ENCODE data around the gene WDR91. TPM values are rescaled to one million over a fixed set of nuclear protein-coding genes. Genes with fewer than 3 reads are reported as not detected.

Gene WDR91
- total and polyA plus RNA-seq, 2 donors (not counting 3 experiments of a cell fraction or from before 2014, with no cell fraction given), result 6.7 to 7.0 TPM

DNA sequence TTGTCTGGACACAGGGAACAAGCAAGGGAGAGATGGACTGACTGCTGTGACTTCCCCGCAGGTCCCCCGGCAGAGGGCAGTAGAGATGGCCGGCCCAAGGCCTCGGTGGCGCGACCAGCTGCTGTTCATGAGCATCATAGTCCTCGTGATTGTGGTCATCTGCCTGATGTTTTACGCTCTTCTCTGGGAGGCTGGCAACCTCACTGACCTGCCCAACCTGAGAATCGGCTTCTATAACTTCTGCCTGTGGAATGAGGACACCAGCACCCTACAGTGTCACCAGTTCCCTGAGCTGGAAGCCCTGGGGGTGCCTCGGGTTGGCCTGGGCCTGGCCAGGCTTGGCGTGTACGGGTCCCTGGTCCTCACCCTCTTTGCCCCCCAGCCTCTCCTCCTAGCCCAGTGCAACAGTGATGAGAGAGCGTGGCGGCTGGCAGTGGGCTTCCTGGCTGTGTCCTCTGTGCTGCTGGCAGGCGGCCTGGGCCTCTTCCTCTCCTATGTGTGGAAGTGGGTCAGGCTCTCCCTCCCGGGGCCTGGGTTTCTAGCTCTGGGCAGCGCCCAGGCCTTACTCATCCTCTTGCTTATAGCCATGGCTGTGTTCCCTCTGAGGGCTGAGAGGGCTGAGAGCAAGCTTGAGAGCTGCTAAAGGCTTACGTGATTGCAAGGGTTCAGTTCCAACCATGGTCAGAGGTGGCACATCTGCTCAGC, 46.8 kb downstream of the WDR91 start:
- BruUV-seq (replicated peaks), result no TSS peak
- dilution Hi-C loops (cut with MboI; ENCODE audit: extremely low pct_ligation_motif_present, low sequenced_read_pairs) (no loop called here), intact Hi-C loops (cut with micrococcal nuclease) (loop anchor here (5.0 to 10.0 kb wide), 2 partner anchors 67 to 470 kb away; no protein-coding TSS in a partner anchor)
- no peak for DNase-seq (ENCODE audit: low read depth, low spot score)
- Histone ChIP-seq H3K9me3 (replicated peaks; ENCODE audit: control insufficient read depth, insufficient read depth, low read length) (no peaks in the 10 kb centered on the region), H3K4me1 (ENCODE audit: control insufficient read depth, extremely low read depth, insufficient read depth, low read length) (peaks cover 43% of the 10 kb centered on the region), H3K79me2 (ENCODE audit: control insufficient read depth, insufficient read depth, low read length) (peaks cover 2% of the 10 kb centered on the region), H3K4me3 (replicated peaks in 1 of 3; ENCODE audit: insufficient read depth in 1 of 3, low read depth in 1 of 3, low read length in 3 of 3) (no peak overlapping the region), H3K27me3 (ENCODE audit: control insufficient read depth in 2 of 2, insufficient read depth in 2 of 2, low read length in 2 of 2) (no peaks in the 10 kb centered on the region), H3K9me1 (replicated peaks; ENCODE audit: control insufficient read depth, extremely low read depth, insufficient read depth, low read length) (no peaks in the 10 kb centered on the region), H3K27ac (ENCODE audit: insufficient read depth, low read depth, low read length) (no peak overlapping the region), H2AFZ (ENCODE audit: low read depth, low read length) (no peak overlapping the region), H3K9ac (replicated peaks; ENCODE audit: extremely low read depth, insufficient read depth, low read length) (no peak overlapping the region), H3K36me3 (ENCODE audit: control insufficient read depth in 2 of 2, extremely low read depth in 1 of 2, insufficient read depth in 2 of 2, low read length in 2 of 2) (peaks cover 4% of the 10 kb centered on the region in 2 experiments), H4K20me1 (replicated peaks; ENCODE audit: control insufficient read depth, extremely low read depth, insufficient read depth, low read length) (no peaks in the 10 kb centered on the region), H3K4me2 (ENCODE audit: insufficient read depth, low read length) (no peak overlapping the region)
- TF ChIP-seq MAX (IDR thresholded peaks at IDR 0.05; ENCODE audit: insufficient read depth, insufficient read length), result no peak
- no peak for TF ChIP-seq MYC (IDR thresholded peaks at IDR 0.05; ENCODE audit: low read depth, low read length)
- TF ChIP-seq JUN (IDR thresholded peaks at IDR 0.05; ENCODE audit: borderline replicate concordance, insufficient read depth, insufficient read length, low read depth), result no peak
- no peak for TF ChIP-seq POLR2A (IDR thresholded peaks at IDR 0.05; ENCODE audit: low read depth, low read length)
- no peak for TF ChIP-seq FOS (IDR thresholded peaks at IDR 0.05; ENCODE audit: borderline replicate concordance, insufficient read depth, low read length)
- TF ChIP-seq, protein P1, sequence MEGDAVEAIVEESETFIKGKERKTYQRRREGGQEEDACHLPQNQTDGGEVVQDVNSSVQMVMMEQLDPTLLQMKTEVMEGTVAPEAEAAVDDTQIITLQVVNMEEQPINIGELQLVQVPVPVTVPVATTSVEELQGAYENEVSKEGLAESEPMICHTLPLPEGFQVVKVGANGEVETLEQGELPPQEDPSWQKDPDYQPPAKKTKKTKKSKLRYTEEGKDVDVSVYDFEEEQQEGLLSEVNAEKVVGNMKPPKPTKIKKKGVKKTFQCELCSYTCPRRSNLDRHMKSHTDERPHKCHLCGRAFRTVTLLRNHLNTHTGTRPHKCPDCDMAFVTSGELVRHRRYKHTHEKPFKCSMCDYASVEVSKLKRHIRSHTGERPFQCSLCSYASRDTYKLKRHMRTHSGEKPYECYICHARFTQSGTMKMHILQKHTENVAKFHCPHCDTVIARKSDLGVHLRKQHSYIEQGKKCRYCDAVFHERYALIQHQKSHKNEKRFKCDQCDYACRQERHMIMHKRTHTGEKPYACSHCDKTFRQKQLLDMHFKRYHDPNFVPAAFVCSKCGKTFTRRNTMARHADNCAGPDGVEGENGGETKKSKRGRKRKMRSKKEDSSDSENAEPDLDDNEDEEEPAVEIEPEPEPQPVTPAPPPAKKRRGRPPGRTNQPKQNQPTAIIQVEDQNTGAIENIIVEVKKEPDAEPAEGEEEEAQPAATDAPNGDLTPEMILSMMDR (IDR thresholded peaks at IDR 0.05; ENCODE audit: extremely low read depth in 1 of 2, insufficient read depth in 1 of 2, low read depth in 1 of 2, low read length in 2 of 2), result no peak
- TF ChIP-seq POLR2AphosphoS5 (IDR thresholded peaks at IDR 0.05; ENCODE audit: insufficient read depth, low read depth, low read length), result no peak
- TF ChIP-seq GATA2 (IDR thresholded peaks at IDR 0.05; ENCODE audit: insufficient read depth, insufficient read length, low read depth, low read length), result no peak
- TF ChIP-seq EZH2 (IDR thresholded peaks at IDR 0.05; ENCODE audit: borderline replicate concordance, low read depth, low read length, severe bottlenecking), result no peak
- FAIRE-seq, result no peak
- ChIA-PET CTCF (no interaction called here), POLR2A (no interaction called here)

All from endothelial cell of umbilical vein (primary cell).